GM23248 (cell line): ENCODE measurements around the gene LMF1. TPM values are rescaled to one million over a fixed set of nuclear protein-coding genes. Genes with fewer than 3 reads are reported as not detected.
"Not testable (repeated sequence)": the region's sequence is repeated elsewhere in the genome, so short reads cannot be mapped to it uniquely, and the experiment has no call there.

Experiments used
- DNase-seq: peaks from one replicate; pipeline ENCODE4 v3.0.0-alpha.2; 2015
- H2AFZ ChIP-seq: fragments of 200-600 bp; sonication (generic); 2 replicates; pipeline ENCODE4 v1.6.1; 2016; ENCODE audit warnings: antibody characterized with exemption
- H3F3A ChIP-seq: fragments of 200-600 bp; sonication (generic); 2 replicates; pipeline ENCODE4 v1.6.1; 2016; ENCODE audit warnings: mild to moderate bottlenecking, antibody characterized with exemption, mixed run types; ENCODE audit not compliant: insufficient read depth
- H3K27ac ChIP-seq: fragments of 200-600 bp; sonication (generic); 2 replicates; pipeline ENCODE4 v1.5.1; 2016; ENCODE audit warnings: mild to moderate bottlenecking
- H3K27me3 ChIP-seq: fragments of 200-600 bp; sonication (generic); replicated peaks from 2 replicates; pipeline ENCODE4 v1.6.1; 2016; ENCODE audit warnings: mild to moderate bottlenecking; ENCODE audit not compliant: insufficient read depth
- H3K36me3 ChIP-seq: fragments of 200-600 bp; sonication (generic); 2 replicates; pipeline ENCODE4 v1.6.1; 2016; ENCODE audit warnings: low read depth, mild to moderate bottlenecking
- H3K4me1 ChIP-seq: fragments of 200-600 bp; sonication (generic); 2 replicates; pipeline ENCODE4 v1.6.1; 2016; ENCODE audit warnings: mild to moderate bottlenecking; ENCODE audit not compliant: insufficient read depth
- H3K4me2 ChIP-seq: fragments of 200-600 bp; sonication (generic); one replicate; pipeline ENCODE4 v1.6.1; 2016; ENCODE audit warnings: mild to moderate bottlenecking; ENCODE audit not compliant: unreplicated experiment
- H3K4me3 ChIP-seq: fragments of 200-600 bp; sonication (generic); 2 replicates; pipeline ENCODE4 v1.5.1; 2016; ENCODE audit warnings: mild to moderate bottlenecking
- H3K79me2 ChIP-seq: fragments of 200-600 bp; sonication (generic); 2 replicates; pipeline ENCODE4 v1.6.1; 2016; ENCODE audit warnings: mild to moderate bottlenecking; ENCODE audit not compliant: insufficient read depth
- H3K9ac ChIP-seq: fragments of 200-600 bp; sonication (generic); 2 replicates; pipeline ENCODE4 v1.6.1; 2016; ENCODE audit warnings: mild to moderate bottlenecking
- H3K9me2 ChIP-seq: fragments of 200-600 bp; sonication (generic); 2 replicates; pipeline ENCODE4 v1.6.1; 2016; ENCODE audit warnings: mixed run types, mild to moderate bottlenecking, moderate library complexity; ENCODE audit not compliant: insufficient read depth
- H3K9me3 ChIP-seq: fragments of 200-600 bp; sonication (generic); one replicate; pipeline ENCODE4 v1.6.1; 2017; ENCODE audit warnings: low read depth
- H4K20me1 ChIP-seq: fragments of 200-600 bp; sonication (generic); 2 replicates; pipeline ENCODE4 v1.6.0; 2016; ENCODE audit not compliant: insufficient read depth
- EZH2 ChIP-seq: fragments of 200-600 bp; sonication (generic); IDR thresholded peaks from 2 replicates; pipeline ENCODE4 v1.6.1; 2018; ENCODE audit warnings: antibody characterized with exemption, mild to moderate bottlenecking; ENCODE audit not compliant: insufficient read depth, poor library complexity, severe bottlenecking
- EZH2phosphoT487 ChIP-seq: fragments of 200-600 bp; sonication (generic); IDR thresholded peaks from 2 replicates; pipeline ENCODE4 v1.6.1; 2018; ENCODE audit warnings: antibody characterized with exemption, moderate library complexity, mild to moderate bottlenecking, low read depth; ENCODE audit not compliant: insufficient read depth
- WGBS, 2 experiments: methylation state at CpG; one replicate each; pipeline ENCODE4 v1.1.6; 2015 to 2017; ENCODE audit warnings: low lambda C conversion rate in 2 of 2, low coverage in 1 of 2; ENCODE audit errors: missing lambda C conversion rate in 2 of 2; 5-methylcytosine and 5-hydroxymethylcytosine counted together
- in situ Hi-C: fragments of 300-500 bp; cut with MboI; formaldehyde crosslinking; loops from 2 replicates; pipeline ENCODE4 v1.15.0; 2020
- polyA plus RNA-seq: library from polyadenylated mRNA; unstranded; fragments of >200 nt; fragmentation: Nextera tagmentation; extraction: Ambion mirVana; gene quantifications from 2 replicates; pipeline ENCODE4 v1.2.1, GENCODE V29; 2016
- total RNA-seq: library from RNA; depleted of rRNA; stranded (reverse); fragments of >200 nt; shearing (Covaris generic); gene quantifications from 2 replicates; pipeline ENCODE4 v1.2.3, GENCODE V29; 2014

Gene LMF1
- total and polyA plus RNA-seq, 2 experiments from 2014 or later: 23.1 to 53.0 TPM

GRCh38 chr16:883781-884180, 87.0 kb downstream of the LMF1 start:
- H3K27me3 ChIP-seq: no peaks in the 10 kb centered on the region
- in situ Hi-C loops: no loop called here
- H3K9me3 ChIP-seq: no peaks in the 10 kb centered on the region

GRCh38 chr16:883340-883739, 87.4 kb downstream of the LMF1 start:
- no peaks in the 10 kb centered on the region for H3K9me3 ChIP-seq
- H3K9me2 ChIP-seq: no peaks in the 10 kb centered on the region
- peaks cover 16% of the 10 kb centered on the region for H3K36me3 ChIP-seq
- WGBS, 2 experiments: 78 to 80% methylated on average over 3 of the region's 3 CpGs
- no peak overlapping the region for H3K4me2 ChIP-seq
- no peak overlapping the region for H3K9ac ChIP-seq
- no peaks in the 10 kb centered on the region for H3F3A ChIP-seq
- no peak overlapping the region for H3K4me3 ChIP-seq
- no peaks in the 10 kb centered on the region for H3K4me1 ChIP-seq
- H4K20me1 ChIP-seq: no peaks in the 10 kb centered on the region
- in situ Hi-C loops: no loop called here
- no peaks in the 10 kb centered on the region for H3K79me2 ChIP-seq
- no peak for DNase-seq
- no peak overlapping the region for H3K27ac ChIP-seq
- no peak overlapping the region for H2AFZ ChIP-seq
- H3K27me3 ChIP-seq: no peaks in the 10 kb centered on the region
- TF ChIP-seq EZH2: no peak
- no peak for TF ChIP-seq EZH2phosphoT487

More at GRCh38 chr16:883781-884180, 87.0 kb downstream of the LMF1 start:
- H3K4me1 ChIP-seq: no peaks in the 10 kb centered on the region
- H3K27ac ChIP-seq: no peak overlapping the region
- no peaks in the 10 kb centered on the region for H3K79me2 ChIP-seq
- no peak overlapping the region for H3K4me3 ChIP-seq
- no peak for TF ChIP-seq EZH2phosphoT487
- no peak for TF ChIP-seq EZH2
- H3K4me2 ChIP-seq: no peak overlapping the region
- H3K36me3 ChIP-seq: peaks cover 16% of the 10 kb centered on the region
- no peak overlapping the region for H3K9ac ChIP-seq
- DNase-seq: no peak
- WGBS, 2 experiments: 92 to 100% methylated on average over 2 of the region's 2 CpGs
- H4K20me1 ChIP-seq: no peaks in the 10 kb centered on the region
- no peaks in the 10 kb centered on the region for H3F3A ChIP-seq
- H2AFZ ChIP-seq: no peak overlapping the region
- H3K9me2 ChIP-seq: no peaks in the 10 kb centered on the region

- H3F3A ChIP-seq, in situ Hi-C loops, H3K4me1 ChIP-seq, H2AFZ ChIP-seq, H3K9ac ChIP-seq, H3K9me2 ChIP-seq, H3K79me2 ChIP-seq, H3K4me3 ChIP-seq, H3K9me3 ChIP-seq, H3K27me3 ChIP-seq, H3K27ac ChIP-seq, DNase-seq, H4K20me1 ChIP-seq, H3K4me2 ChIP-seq: not testable (repeated sequence)
- H3K36me3 ChIP-seq: peaks cover 16% of the 10 kb centered on the region
- 89% methylated on average over 5 to 15 of the region's 15 CpGs for WGBS, 2 experiments
Measured at GRCh38 chr16:882671-883070, 88.1 kb downstream of the LMF1 start.

- Histone ChIP-seq H3K9me3 (no peaks in the 10 kb centered on the region), H4K20me1 (no peaks in the 10 kb centered on the region), H3K36me3 (peaks cover 16% of the 10 kb centered on the region), H3K79me2 (no peaks in the 10 kb centered on the region), H3K27me3 (no peaks in the 10 kb centered on the region), H3K4me1 (no peaks in the 10 kb centered on the region), H2AFZ (no peak overlapping the region), H3K4me3 (no peak overlapping the region), H3K9ac (no peak overlapping the region), H3F3A (no peaks in the 10 kb centered on the region), H3K9me2 (no peaks in the 10 kb centered on the region), H3K27ac (no peak overlapping the region), H3K4me2 (no peak overlapping the region)
- in situ Hi-C loops: no loop called here
- no peak for TF ChIP-seq EZH2
- no peak for TF ChIP-seq EZH2phosphoT487
- 70 to 82% methylated on average over 7 of the region's 7 CpGs for WGBS, 2 experiments
- no peak for DNase-seq
Measured at GRCh38 chr16:882256-882655, 88.5 kb downstream of the LMF1 start.
